Measurements from ENCODE around the gene SLC66A1.

Gene SLC66A1

DNA sequence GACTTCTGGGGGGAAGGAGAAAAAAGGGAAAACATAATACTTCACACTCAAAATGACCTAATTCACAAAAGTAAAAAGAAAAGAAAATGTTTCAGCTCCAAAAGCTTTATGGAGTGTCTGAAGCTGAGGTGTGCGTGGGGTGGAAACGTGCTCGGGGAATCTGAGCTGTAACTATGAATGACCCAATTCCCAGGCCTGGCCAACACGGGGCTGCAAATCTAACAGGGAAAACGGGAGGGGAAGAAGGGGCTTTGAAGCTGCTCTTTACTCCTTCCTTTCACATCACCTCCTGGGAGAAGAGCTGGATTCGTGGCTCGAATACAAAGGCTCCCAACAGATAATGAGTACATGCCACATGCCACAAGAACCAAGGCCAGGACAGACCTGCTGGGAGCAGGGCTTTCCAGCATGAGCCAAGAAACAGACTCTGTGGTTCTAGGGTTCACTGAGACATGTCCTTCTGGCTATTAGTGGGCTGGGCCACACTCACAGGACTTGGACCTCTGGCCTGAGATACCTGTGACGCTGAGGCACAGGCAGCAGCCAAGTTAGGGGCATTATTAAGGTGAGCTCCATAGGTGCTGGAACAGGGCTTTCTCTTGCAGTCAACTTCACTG lies 51.5 kb downstream of the SLC66A1 start:
- no peak for DNase-seq (ENCODE audit: low spot score)
- TF ChIP-seq, protein P1, sequence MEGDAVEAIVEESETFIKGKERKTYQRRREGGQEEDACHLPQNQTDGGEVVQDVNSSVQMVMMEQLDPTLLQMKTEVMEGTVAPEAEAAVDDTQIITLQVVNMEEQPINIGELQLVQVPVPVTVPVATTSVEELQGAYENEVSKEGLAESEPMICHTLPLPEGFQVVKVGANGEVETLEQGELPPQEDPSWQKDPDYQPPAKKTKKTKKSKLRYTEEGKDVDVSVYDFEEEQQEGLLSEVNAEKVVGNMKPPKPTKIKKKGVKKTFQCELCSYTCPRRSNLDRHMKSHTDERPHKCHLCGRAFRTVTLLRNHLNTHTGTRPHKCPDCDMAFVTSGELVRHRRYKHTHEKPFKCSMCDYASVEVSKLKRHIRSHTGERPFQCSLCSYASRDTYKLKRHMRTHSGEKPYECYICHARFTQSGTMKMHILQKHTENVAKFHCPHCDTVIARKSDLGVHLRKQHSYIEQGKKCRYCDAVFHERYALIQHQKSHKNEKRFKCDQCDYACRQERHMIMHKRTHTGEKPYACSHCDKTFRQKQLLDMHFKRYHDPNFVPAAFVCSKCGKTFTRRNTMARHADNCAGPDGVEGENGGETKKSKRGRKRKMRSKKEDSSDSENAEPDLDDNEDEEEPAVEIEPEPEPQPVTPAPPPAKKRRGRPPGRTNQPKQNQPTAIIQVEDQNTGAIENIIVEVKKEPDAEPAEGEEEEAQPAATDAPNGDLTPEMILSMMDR (IDR thresholded peaks at IDR 0.05; ENCODE audit: extremely low read depth, missing control alignments): no peak

DNA sequence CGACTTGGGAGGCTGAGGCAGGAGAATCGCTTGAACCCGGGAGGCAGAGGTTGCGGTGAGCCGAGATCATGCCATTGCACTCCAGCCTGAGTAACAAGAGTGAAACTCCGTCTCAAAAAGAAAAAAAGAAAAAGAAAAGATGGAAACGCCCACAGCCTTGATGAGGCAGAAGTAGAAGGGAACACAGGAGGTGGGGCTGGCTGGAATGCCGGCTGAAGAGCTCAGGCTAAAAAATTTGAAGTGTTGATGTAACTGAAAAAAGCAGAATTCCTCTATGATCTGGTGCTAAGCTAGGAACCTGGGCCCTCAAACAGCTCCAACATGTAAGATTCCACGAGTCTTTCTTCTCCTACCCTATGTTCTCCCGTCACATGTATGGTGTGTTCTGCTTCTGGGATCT lies 53.6 kb downstream of the SLC66A1 start:
- TF ChIP-seq, protein P1 (IDR thresholded peaks at IDR 0.05; ENCODE audit: extremely low read depth, missing control alignments): no peak
- no peak for DNase-seq (ENCODE audit: low spot score)

DNA sequence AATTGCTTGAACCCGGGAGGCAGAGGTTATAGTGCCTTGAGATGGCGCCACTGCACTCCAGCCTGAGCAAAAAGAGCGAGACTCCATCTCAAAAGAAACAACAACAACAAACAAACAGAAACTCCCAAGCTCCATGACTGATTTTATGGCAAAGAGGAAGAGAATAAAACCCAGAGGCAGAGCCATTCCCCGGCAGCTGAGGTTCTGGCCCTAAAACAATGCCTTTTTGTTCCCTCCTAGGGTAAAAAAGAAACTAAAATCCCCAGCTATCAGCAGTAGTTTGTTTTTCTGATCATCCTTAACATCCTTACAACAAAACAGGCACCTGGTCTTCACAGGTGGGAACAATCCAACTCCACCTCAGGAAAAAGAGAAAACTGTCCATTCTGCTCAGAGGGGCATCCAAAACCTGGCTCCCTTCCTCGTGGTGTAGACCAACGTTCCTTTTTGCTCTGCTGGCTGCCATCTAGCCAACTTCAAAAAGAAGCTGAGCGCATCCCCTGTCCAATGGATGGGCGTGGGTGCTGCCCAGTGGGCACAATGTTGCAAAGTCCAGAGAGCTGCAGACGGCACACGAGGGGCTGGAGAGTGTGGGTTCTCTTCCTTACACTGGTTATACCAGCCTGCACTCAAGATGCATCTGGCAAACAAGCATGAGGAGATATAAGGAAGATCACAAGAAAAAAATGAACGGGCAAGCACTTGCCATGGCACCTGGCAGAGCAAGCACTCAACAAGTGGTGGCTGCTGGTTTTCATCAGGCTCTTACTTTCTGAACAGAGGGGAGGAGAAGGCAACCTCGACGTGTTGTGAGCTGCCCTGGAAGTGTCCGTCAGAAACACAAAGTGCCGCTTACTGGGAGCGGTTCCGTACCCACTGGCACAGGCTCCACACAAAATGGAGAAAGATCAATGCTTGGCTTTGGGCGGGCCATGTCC lies 54.7 kb downstream of the SLC66A1 start:
- TF ChIP-seq, protein P1 (IDR thresholded peaks at IDR 0.05; ENCODE audit: extremely low read depth, missing control alignments): no peak
- no peak for DNase-seq (ENCODE audit: low spot score)

DNA sequence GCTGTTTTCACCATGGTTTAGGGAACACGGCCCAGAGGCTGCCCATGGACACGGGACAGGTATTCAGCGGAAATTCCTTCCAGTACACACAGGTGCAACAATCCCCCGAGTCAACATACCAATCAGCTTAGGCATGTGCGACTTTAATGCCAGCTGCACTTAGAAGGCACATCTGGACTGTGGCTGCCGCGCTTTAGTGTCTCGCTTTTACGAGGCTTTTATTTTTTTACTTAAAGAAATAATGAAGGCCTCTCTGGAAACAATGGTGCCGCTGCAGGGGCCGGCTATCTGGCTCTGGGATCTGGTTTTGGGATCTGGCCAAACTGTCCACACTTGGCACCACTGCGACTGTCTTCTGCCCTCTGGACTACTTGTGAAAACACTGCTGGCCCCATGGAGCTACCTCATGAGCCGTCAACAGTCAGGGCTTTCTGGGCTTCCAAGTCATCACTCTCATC lies 55.5 kb downstream of the SLC66A1 start:
- TF ChIP-seq, protein P1 (IDR thresholded peaks at IDR 0.05; ENCODE audit: extremely low read depth, missing control alignments): no peak
- DNase-seq (ENCODE audit: low spot score): no peak

DNA sequence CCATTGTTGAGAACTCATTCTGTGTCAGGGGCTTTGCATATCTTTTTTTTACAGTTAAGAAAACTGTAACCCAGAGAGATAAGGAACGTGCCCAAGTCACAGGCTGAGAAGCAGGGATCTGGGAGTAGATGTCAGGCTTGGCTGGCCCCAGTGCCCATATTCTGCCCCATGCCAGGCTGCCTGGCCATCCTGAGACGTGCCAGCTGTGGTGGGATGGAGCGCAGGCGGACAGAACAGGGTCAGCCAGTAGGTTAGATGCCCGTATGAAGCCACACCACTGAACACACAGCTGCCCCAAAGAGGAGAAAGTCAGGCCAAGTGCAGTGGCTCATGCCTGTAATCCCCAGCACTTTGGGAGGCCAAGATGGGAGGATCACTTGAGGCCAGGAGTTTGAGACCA lies 55.9 kb downstream of the SLC66A1 start:
- DNase-seq (ENCODE audit: low spot score): no peak
- TF ChIP-seq, protein P1 (IDR thresholded peaks at IDR 0.05; ENCODE audit: extremely low read depth, missing control alignments): no peak

DNA sequence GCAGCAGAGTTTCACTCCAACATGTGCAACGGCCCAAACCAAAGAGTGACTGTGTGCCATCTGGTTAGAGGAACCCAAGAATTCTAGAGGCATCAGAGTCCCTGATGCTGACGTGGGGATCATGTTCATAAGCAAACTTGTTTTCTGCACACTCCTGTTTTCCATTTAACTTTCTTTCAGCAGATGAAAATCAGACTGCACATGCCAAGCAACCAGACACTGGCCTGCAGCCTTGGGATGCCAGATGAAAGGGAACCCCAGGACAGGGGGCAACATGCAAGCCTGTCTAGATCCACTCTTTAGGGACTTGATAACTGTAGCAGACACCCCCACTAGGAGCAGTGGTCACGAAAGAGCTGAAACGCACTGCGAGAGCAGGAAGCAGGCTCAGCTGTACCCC lies 56.8 kb downstream of the SLC66A1 start:
- DNase-seq (ENCODE audit: low spot score): no peak
- TF ChIP-seq, protein P1 (IDR thresholded peaks at IDR 0.05; ENCODE audit: extremely low read depth, missing control alignments): no peak

All from GM20000 (cell line).